A549 (cell line): ENCODE measurements around the gene CCDC7. TPM values are rescaled to one million over a fixed set of nuclear protein-coding genes. Genes with fewer than 3 reads are reported as not detected.

Experiments used
- ATAC-seq, 2 experiments: fragments of 200-7000 bp in 1 of 2; fragments of >200 bp in 1 of 2; cut with Nextera tagmentation in 1 of 2; cut with Tn5 transposase in 1 of 2; 3 replicates each; pipeline versions ENCODE4 v1.8.0 to v1.9.1; 2018 to 2020; ENCODE audit warnings: mild to moderate bottlenecking in 1 of 2, moderate library complexity in 1 of 2
- CTCF ChIA-PET: fragments of 300-600 bp; sonication (Branson Sonifier 250); formaldehyde crosslinking; extraction: SDS; loops from one replicate; lab custom pipeline; 2021; ENCODE audit warnings: antibody characterized with exemption, inconsistent platforms; lab: Yijun Ruan, JAX
- POLR2A ChIA-PET: fragments of 350-600 bp; formaldehyde crosslinking; extraction: SDS; loops from one replicate; lab custom pipeline; 2021; ENCODE audit warnings: antibody characterized with exemption, inconsistent platforms; lab: Yijun Ruan, JAX
- DNase-seq, 2 experiments: peaks; one replicate each; pipeline versions ENCODE4 v3.0.0 to v3.0.0-alpha.2; 2011 to 2016; ENCODE audit warnings: low read depth in 1 of 2, low spot score in 1 of 2
- FAIRE-seq: peaks from 2 replicates; lab custom pipeline; 2011; peaks lifted over from hg19 to GRCh38; lab: Jason Lieb, UNC
- H3K27ac ChIP-seq, 2 experiments: fragments of >200 bp; sonication (Bioruptor Twin); formaldehyde crosslinking; 3 replicates each; pipeline ENCODE4 v1.5.1; 2016 to 2017
- H3K4me1 ChIP-seq: fragments of >200 bp; sonication (Bioruptor Twin); formaldehyde crosslinking; 3 replicates; pipeline ENCODE4 v1.6.1; 2016
- H3K4me2 ChIP-seq: fragments of >200 bp; sonication (Bioruptor Twin); formaldehyde crosslinking; 3 replicates; pipeline ENCODE4 v1.6.1; 2016
- H3K4me3 ChIP-seq: fragments of >200 bp; sonication (Bioruptor Twin); formaldehyde crosslinking; 3 replicates; pipeline ENCODE4 v1.5.1; 2016
- H3K9me3 ChIP-seq: fragments of >200 bp; sonication (Bioruptor Twin); formaldehyde crosslinking; 3 replicates; pipeline ENCODE4 v1.6.1; 2016
- CHD2 ChIP-seq: fragments of 150-350 bp; IDR thresholded peaks from 2 replicates; pipeline ENCODE4 v1.6.1; 2014; ENCODE audit warnings: low read length; ENCODE audit not compliant: partially characterized antibody
- EHMT2 ChIP-seq: fragments of 200-600 bp; sonication (generic); IDR thresholded peaks from 2 replicates; pipeline ENCODE4 v1.6.1; 2016; ENCODE audit warnings: antibody characterized with exemption, low read depth, mild to moderate bottlenecking, moderate library complexity
- HES2 ChIP-seq: fragments of >200 bp; sonication (Bioruptor Twin); formaldehyde crosslinking; IDR thresholded peaks from 2 replicates; pipeline ENCODE4 v1.6.1; 2016
- HOXA7 ChIP-seq: fragments of 250-450 bp; sonication (Bioruptor Pico); IDR thresholded peaks from 2 replicates; pipeline ENCODE4 v1.5.0; 2020; ENCODE audit warnings: mild to moderate bottlenecking, moderate library complexity
- NPAS2 ChIP-seq: fragments of 250-450 bp; sonication (Bioruptor Pico); IDR thresholded peaks from 2 replicates; pipeline ENCODE4 v1.8.0; 2022; ENCODE audit warnings: mild to moderate bottlenecking, moderate library complexity, borderline replicate concordance
- NR3C1 ChIP-seq: fragments of >200 bp; sonication (Bioruptor Twin); formaldehyde crosslinking; IDR thresholded peaks from 3 replicates; pipeline ENCODE4 v1.6.1; 2017
- POLR2A ChIP-seq: IDR thresholded peaks from 2 replicates; pipeline ENCODE4 v1.6.1; 2012; ENCODE audit warnings: mild to moderate bottlenecking, low read length
- RAD21 ChIP-seq, 2 experiments: fragments of >200 bp in 1 of 2; sonication (Bioruptor Twin) in 1 of 2; formaldehyde crosslinking in 1 of 2; IDR thresholded peaks in 1 of 2; conservative IDR thresholded peaks in 1 of 2; 2 replicates in 1 of 2; 3 replicates in 1 of 2; pipeline ENCODE4 v1.6.1; 2012 to 2018; ENCODE audit warnings: inconsistent platforms in 1 of 2
- RARB ChIP-seq: fragments of 250-450 bp; sonication (Bioruptor Pico); IDR thresholded peaks from 2 replicates; pipeline ENCODE4 v1.8.0; 2021; ENCODE audit warnings: mild to moderate bottlenecking, moderate library complexity
- RFX5 ChIP-seq: fragments of 450-650 bp; IDR thresholded peaks from 2 replicates; pipeline ENCODE4 v1.7.1; 2014; ENCODE audit warnings: antibody characterized with exemption, mild to moderate bottlenecking, moderate library complexity
- WGBS: methylation state at CpG from one replicate; pipeline ENCODE4 v1.1.6; 2017; ENCODE audit errors: missing lambda C conversion rate; 5-methylcytosine and 5-hydroxymethylcytosine counted together
- polyA plus RNA-seq, 4 experiments: library from polyadenylated mRNA; depleted of rRNA in 3 of 4; stranded (reverse); fragments of >200 nt; fragmentation: RNase III in 1 of 4; extraction: RNeasy Plus Mini Kit Qiagen cat#74134 plus additional on column Dnase treatment in 1 of 4; gene quantifications; 2 replicates in 3 of 4; 3 replicates in 1 of 4; pipeline ENCODE4 v1.2.3, GENCODE V29; 2011 to 2017
- TF ChIP-seq, protein P1 (sequence below): fragments of >200 bp; sonication (Bioruptor Twin); formaldehyde crosslinking; IDR thresholded peaks from 3 replicates; pipeline ENCODE4 v1.6.1; 2016

Gene CCDC7
- polyA plus RNA-seq, 2 of the 4 experiments (the other 2 are of a cell fraction) = 1.2 to 2.9 TPM

GRCh38 chr10:32923849-32924248 is 477.9 kb downstream of the CCDC7 start:
- CTCF ChIA-PET = no interaction called here
- H3K4me2 ChIP-seq = peak overlapping the region; percentile 15

More at GRCh38 chr10:32923849-32924248, 477.9 kb downstream of the CCDC7 start:
- Histone ChIP-seq H3K4me1 (peaks cover 39% of the 10 kb centered on the region), H3K9me3 (no peaks in the 10 kb centered on the region; the same call in 2 of the 3 replicates), H3K4me3 (no peak overlapping the region), H3K27ac (peak overlapping the region in 1 of 2 experiments; percentile 4; a peak in 1 of 6 replicates)
- TF ChIP-seq NR3C1 (no peak), HES2 (no peak), RAD21 (conservative IDR thresholded peaks at IDR 0.05 in 1 of 2, IDR thresholded peaks at IDR 0.05 in 1 of 2) (no peak), RARB (CRISPR knock-in tag) (peak; percentile 19; the same call in 1 of the 2 replicates), NPAS2 (CRISPR knock-in tag) (no peak), HOXA7 (CRISPR knock-in tag) (peak; percentile 88; the same call in 1 of the 2 replicates), RFX5 (no peak), EHMT2 (no peak), POLR2A (no peak), CHD2 (no peak)
- TF ChIP-seq, protein P1, sequence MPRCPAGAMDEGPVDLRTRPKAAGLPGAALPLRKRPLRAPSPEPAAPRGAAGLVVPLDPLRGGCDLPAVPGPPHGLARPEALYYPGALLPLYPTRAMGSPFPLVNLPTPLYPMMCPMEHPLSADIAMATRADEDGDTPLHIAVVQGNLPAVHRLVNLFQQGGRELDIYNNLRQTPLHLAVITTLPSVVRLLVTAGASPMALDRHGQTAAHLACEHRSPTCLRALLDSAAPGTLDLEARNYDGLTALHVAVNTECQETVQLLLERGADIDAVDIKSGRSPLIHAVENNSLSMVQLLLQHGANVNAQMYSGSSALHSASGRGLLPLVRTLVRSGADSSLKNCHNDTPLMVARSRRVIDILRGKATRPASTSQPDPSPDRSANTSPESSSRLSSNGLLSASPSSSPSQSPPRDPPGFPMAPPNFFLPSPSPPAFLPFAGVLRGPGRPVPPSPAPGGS = no peak
- FAIRE-seq (no peak), DNase-seq (no peak), ATAC-seq (peak in 1 of 2 experiments; percentile 37; a peak in 3 of 6 replicates)
- WGBS = 86% methylated on average over 2 of the region's 2 CpGs
- POLR2A ChIA-PET = no interaction called here

Other genes with a start within 250 kb of the CCDC7 start
- 47.2 and 53.9 TPM in 2 replicates for gene EPC1, start 99.0 kb upstream of the CCDC7 start, polyA plus RNA-seq (2011; rRNA removed)
- 13.5 to 14.7 TPM (median 14.6 TPM) in 3 replicates for gene EPC1, start 99.0 kb upstream of the CCDC7 start, polyA plus RNA-seq (2017; fragmentation: RNase III; extraction: RNeasy Plus Mini Kit Qiagen cat#74134 plus additional on column Dnase treatment)